HEK293T (cell line): ENCODE measurements around the gene AGAP6.
"Not testable (repeated sequence)": the region's sequence is repeated elsewhere in the genome, so short reads cannot be mapped to it uniquely, and the experiment has no call there.

ENCODE experiments used
- BHLHE40 ChIP-seq: fragments of 450-650 bp; IDR thresholded peaks from 2 replicates; pipeline ENCODE4 v1.6.1; 2016; ENCODE audit warnings: mild to moderate bottlenecking, moderate library complexity, borderline replicate concordance
- ELF4 ChIP-seq: fragments of 450-650 bp; IDR thresholded peaks from 2 replicates; pipeline ENCODE4 v1.6.1; 2017; ENCODE audit warnings: antibody characterized with exemption
- FOXA1 ChIP-seq: fragments of 450-650 bp; IDR thresholded peaks from 2 replicates; pipeline ENCODE4 v1.6.1; 2016; ENCODE audit warnings: mild to moderate bottlenecking
- FOXK2 ChIP-seq: fragments of 450-650 bp; IDR thresholded peaks from 2 replicates; pipeline ENCODE4 v1.6.1; 2016; ENCODE audit warnings: mild to moderate bottlenecking
- FOXM1 ChIP-seq: fragments of 450-650 bp; IDR thresholded peaks from 2 replicates; pipeline ENCODE4 v1.6.1; 2017; ENCODE audit warnings: mild to moderate bottlenecking, borderline replicate concordance
- HDGF ChIP-seq: fragments of 450-650 bp; IDR thresholded peaks from 2 replicates; pipeline ENCODE4 v1.6.1; 2017; ENCODE audit warnings: antibody characterized with exemption, borderline replicate concordance
- LEF1 ChIP-seq: fragments of 450-650 bp; IDR thresholded peaks from 2 replicates; pipeline ENCODE4 v1.6.1; 2017; ENCODE audit warnings: mild to moderate bottlenecking, borderline replicate concordance
- SP1 ChIP-seq: fragments of 450-650 bp; IDR thresholded peaks from 2 replicates; pipeline ENCODE4 v1.6.1; 2017

- not testable (repeated sequence) for TF ChIP-seq FOXA1, FOXK2, FOXM1, ELF4, SP1, BHLHE40, LEF1, HDGF
Observed at GRCh38 chr10:49952006-49952405, 36.2 kb upstream of the AGAP6 start.
